T-helper 9 cell (primary cell): Measurements from ENCODE around the gene KANK2.

Source experiments
- DNase-seq: peaks from one replicate; pipeline ENCODE4 v3.0.0-alpha.2; 2020

The KANK2 gene

DNA sequence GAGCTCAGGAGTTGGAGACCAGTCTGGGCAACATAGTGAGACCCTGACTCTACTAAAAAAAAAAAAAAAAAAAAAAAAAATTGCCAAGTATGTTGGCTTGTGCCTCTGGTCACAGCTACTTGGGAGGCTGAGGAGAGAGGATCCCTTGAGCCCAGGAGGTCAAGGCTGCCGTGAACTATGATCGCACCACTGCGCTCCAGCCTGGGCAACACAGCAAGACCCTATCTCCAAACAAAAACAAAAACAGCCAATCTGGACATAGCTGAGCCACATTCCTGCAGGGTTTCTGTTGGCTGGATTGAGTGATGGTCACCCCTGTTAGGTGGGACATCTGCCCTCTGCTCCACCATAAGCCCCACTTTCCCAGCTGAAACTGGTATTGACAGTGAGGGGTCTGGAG is 28.5 kb upstream of the KANK2 start:
- DNase-seq: no peak

DNA sequence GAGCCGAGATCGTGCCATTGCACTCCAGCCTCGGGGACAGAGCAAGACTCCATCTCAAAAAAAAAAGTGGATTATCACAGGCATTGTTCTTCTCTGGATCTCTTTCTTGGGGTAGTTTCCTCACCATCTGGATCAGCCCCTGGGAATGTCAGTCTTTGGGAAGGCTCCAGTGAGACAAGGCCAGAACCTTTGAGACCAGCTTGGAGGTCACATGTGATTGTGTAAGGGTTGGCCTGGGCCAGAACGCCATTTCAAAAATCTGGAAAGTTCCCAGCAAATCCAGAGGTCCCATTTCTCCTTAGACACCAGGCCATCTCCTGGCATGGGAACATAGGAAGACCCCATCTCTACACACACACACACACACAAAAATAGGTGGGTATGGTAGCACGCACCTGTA is 27.8 kb upstream of the KANK2 start:
- no peak for DNase-seq

DNA sequence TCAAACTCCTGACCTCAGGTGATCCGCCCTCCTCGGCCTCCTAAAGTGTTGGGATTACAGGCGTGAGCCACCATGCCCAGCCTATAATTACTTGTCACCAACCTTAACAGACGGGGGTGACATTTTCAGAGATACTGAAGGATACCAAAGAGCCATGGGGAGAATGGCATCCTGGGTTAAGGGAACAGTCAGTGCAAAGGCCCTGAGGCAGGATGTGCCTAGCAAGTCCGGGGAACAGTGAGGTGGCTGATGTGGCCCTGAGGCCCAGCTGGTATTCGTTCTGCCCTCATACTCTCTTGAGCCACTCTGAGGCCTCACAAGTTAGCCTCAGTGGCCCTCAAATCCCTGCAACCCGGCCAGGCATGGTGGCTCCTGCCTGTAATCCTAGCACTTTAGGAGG is 27.1 kb upstream of the KANK2 start:
- DNase-seq: no peak

DNA sequence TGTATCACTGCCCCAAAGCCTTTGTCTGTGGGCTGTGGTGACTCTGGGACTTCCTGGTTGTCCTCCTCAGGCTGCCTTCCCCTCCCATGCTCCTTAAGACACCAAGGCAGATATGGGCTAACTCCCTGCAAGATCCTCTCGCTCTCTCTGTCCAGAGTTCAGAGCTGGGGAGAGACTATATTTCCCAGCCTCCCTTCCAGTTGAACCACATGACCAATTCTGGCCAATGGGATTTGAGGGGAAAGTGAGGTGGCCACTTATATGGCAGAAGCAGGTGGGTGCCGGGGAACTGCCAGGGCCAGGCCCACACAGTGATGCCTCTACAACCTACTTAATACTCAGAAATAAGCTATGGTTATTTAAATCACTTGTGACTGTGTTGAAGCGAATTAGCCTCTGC is 25.9 kb upstream of the KANK2 start:
- no peak for DNase-seq

DNA sequence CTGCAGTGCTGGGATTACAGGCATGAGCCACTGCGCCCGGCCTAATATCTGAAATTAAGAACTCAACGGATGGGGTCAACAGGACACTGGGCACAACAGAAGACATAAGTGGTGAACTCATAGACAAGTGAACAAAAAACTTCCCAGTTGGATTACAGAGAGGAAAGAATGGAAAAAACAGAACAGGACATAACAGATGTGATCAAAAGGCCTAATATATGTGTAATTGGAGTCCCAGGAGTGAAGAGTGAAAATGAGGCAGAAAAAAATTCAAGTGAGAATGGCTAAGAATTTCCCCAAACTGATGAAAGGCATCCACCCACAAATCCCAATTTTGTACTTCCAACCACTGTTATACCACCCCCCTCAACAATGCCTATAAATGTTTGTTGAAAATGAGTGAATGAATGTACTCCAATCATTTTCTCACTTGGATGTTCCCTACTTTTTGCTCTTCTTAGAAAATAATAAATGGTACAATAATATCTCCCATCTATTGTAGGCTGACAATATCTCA is 23.8 kb upstream of the KANK2 start:
- DNase-seq: no peak

DNA sequence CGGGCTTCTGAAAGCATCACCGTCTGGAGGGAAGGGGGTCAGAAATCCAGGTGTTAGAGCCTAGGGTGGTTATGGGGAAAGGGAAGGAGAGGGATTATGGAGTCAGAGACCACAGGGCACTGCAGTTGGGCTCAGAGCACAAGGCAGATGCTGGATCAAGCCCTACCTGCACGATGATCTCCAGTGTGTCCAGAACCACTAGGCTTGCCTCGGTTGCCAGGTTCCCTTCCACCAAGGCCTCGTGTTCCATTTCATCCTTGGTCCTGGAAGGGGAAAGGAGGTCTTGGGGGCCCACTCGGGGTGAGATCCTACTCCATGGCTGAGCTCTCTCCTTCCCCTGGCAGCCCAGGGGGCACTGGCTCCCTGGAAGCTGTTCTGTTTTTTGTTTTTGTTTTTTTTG is 17.0 kb upstream of the KANK2 start:
- DNase-seq: no peak

DNA sequence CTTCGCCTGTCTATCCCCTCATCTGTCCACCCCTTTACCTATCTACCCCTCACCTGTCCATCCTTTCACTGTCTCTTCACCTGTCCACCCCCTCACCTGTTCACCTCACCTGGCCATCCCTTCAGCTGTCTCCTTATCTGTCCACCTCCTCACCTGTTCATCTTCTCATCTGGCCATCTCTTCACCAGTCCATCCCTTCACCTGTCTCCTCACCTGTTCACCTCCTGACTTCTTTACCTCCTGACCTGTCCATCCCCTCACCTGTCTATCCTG is 13.2 kb upstream of the KANK2 start:
- DNase-seq: no peak

DNA sequence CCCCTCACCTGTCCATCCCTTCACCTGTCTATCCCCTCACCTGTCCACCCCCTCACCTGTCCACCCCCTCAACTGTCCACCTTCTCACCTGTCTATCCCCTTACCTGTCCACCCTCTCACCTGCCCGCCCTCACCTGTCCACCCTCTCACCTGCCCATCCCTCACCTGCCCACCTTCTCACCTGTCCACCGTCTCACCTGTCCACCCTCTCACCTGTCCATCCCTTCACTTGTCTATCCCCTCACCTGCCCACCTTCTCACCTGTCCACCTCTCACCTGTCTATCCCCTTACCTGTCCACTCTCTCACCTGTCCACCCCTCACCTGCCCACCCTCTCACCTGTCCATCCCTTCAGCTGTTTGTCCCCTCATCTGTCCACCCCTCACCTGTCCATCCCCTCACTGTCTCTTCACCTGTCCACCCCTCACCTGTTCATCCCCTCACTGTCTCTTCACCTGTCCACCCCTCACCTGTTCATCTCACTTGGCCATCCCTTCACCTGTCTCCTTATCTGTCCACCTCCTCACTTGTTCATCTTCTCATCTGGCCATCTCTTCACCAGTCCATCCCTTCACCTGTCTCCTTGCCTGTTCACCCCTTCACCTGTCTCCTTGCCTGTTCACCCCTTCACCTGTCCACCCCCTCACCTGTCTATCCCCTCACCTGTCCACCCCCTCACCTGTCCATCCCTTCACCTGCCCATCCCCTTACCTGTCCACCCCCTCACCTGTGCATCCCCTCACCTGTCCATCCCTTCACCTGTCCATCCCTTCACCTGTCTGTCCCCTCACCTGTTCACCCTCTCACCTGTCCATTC is 12.7 kb upstream of the KANK2 start:
- DNase-seq: no peak

DNA sequence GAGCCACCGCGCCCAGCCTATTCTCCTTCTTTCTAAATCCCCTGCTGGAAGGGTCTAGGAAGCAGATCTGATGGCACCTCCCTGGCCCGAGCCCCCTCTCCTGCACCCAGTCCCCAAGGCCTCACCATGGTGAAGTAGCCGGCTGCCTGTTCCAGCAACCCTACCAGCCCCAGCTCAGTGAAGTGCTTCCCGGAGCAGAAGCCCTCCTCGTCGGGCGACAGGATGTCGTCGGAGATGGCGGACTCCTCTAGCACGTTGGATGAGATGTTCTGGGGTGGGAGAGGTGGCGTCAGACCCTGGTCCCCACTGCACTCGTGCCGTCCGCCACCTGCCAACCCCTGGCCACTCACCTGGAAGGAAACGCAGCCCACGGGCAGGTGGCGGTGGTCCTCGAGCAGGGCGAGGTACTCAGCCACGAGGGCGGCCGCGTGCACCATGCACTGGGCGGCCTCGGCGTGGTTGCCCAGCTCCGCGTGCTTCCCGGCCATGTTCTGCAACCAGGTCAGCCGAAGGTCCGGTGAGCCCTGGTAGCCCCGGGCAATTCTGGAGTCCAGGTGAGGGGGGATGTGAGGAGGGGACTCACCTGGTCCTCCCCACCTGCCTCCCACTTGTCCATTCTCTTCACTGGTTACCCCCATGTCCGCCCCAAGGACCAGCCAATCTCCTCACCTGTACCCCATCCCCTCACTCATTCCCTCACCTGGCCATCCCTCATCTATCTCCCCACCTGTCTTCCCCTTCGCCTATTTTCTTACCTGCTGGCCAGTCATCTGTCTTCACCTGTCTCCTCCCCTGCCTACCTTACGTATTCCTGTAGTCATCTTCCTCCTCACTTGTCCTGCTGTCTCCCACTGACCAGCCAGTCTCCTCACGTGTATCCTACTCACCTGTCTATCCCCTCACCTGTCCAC is 11.5 kb upstream of the KANK2 start:
- DNase-seq: no peak

DNA sequence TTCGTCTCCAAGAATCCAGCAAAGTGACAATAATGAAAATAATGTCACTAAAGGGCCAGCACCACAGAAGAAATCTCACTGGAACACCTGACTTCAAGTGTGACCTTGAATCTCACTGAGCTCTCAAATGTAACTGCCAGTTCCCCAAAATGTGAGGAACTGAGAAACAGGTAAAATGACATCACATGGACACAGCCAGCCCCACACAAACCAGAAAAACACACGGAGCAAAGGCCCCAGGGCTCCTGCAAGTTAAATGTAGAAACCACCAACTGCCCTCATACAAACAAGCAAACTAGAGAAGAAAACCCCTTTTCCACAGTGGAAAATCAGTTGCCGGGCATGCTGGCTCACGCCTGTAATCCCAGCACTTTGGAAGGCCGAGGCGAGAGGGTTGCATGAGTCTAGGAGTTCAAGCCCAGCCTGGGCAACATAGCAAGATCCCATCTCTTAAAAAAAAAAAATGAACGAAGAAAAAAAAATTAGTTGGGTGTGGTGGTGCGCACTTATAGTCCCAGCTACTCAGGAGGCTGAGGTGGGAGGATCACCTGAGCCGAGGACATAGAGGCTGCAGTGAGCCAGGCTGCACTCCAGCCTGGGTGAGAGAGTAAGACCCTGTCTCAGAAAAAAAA is 8.7 kb upstream of the KANK2 start:
- DNase-seq: no peak

DNA sequence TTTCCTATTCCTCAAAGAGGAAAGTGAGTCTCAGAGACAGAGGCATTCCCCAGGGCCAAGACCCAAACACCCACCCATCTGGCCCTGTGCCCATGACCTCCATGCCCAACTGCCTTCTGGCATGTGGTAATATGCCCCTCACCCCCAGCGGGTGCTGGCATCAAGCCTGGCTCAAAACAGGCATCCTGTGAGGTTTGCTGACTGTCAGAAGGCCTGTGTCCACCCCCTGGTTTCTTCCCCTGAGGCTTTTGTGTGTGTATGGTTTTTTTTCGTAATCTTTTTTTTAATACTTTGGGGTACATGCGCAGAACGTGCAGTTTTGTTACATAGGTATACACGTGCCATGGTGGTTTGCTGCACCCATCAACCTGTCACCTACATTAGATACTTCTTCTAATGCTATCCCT is 7.6 kb upstream of the KANK2 start:
- DNase-seq: no peak

DNA sequence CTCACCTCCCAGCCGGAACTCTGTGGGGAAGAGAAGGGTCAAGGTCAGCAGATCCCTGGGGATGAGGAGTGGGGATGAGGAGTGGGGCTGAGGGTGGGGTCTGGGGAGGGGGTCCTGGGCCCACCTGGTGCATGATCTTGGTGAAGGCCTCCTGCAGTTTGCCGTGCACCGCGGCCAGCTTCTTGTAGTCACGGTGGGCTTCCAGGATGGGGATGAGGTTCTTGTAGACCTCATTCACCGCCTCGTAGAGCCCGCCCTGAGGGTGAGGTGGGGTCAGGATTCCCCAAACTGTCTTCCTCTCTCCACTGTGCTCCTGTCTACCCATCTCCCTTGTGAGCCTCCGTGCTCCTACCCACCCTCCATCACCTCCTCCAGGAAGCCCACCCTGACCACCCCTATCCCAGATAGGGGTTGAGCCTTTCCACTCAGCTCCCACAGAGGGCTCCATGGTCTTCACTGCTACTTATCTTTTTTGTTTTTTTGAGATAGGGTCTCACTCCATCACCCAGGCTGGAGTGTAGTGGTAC is 6.8 kb upstream of the KANK2 start:
- DNase-seq: no peak

DNA sequence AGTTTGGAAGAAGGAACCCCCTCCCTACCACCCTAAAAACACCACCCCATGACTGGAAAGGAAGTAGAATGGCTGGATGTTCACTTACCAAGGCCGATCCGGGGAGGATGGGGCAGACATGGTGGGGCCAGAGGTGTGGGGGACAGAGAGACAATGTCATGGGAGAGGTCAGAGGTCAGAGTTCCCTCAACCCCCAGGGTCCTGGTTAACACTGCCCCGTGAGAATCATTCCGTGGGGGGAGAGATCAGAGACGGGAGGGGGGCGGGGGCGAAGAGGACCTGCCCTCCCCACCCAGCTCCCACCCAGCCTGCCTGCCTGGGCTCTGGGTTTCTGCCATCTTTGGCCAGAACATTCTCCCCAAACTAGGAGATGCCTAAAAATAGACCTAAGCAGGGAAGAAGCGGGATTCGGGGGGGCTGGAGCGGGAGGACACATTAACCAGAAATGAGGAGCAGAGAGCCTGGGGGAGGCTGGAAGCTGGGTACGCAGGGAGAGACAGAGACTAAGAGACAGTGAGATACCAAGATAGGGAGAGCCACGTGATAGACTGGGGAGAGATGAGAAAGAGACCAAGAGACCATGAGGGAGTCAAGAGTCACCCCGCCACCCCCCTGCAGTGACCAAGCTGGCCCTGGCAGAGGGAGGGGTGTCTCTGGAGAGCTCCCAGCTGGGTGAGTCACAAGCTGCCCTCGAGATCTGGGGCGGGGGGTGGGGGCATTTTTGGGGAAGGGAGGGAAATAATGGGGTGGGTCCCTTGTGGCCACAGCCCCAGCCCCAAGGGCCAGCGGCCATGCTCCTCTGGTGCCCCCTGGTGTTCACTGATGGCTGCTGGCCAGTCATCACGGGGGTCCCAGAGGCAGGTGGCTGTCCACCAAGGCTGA is 6.1 kb upstream of the KANK2 start:
- DNase-seq: peak; percentile 41

DNA sequence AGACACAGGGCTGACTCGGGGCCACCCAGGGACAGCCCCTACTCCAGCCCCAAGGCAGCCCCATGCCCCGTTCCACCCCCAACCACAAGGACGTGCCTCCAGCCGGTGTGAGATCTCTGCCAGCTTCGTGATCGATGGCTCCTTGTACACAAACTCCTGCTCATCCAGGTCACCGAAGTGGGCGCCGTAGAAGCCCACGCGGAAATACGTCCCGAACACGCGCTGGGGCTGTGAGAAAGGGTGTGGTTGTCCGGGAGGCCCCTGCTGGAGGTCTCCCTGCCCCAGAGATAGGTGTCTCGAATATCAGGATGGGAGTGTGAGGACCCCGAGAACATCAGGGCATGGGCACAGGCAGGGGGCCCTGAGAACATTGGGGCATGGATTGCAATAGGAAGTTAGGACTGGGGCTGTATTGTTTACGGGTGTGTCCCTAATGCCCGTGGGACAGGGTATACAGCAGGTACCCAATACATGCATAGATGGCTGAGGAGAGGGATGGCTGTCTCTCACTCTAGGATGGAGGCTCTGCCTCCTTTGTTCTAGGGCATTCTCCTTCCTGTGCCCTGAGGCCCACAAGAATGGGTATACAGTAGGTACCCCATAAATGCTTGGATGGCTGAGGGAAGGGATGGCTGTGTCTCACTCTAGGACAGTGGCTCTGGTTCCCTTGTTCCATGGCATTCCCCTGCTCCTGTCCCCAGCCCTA is 5.3 kb upstream of the KANK2 start:
- DNase-seq: no peak

DNA sequence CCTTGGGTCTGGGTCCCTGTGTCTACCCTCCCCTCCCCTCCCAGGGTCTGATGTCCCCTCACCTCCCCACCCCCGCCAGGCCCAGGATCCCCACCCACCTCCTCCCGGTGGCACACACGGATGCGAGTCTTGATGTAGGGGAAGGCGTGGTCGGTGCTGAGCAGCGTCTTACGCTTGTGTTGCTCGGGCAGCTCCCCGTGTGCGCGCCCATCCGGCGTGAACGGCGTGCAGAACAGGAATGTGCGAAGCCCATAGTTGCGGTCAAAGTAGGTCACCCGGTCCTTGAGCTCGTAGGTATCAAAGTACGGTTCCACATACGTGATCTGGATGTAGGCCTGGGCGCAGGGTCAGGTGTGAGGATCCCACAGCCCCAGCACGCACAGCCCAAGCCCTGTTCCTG is 4.4 kb upstream of the KANK2 start:
- no peak for DNase-seq

DNA sequence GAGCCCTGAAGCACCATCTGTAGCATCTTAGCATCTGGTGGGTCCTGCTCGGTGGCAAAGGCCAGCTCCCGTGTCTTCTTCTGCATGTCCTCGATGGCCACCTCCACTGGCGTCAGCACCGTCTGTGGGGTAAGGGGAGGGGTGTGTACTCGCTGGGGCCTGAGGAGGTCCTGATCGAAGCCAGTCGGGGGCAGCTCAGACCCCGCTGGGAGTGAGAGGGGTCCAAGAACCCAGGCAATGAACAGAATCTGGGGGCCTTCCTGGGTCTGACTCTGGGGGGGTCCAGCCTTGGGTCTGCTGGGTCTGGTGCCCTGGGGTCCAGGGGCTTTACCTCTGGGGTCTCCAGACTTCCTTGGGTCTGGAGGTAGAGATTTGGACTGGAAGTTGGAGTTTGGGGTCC is 3.6 kb upstream of the KANK2 start:
- no peak for DNase-seq

DNA sequence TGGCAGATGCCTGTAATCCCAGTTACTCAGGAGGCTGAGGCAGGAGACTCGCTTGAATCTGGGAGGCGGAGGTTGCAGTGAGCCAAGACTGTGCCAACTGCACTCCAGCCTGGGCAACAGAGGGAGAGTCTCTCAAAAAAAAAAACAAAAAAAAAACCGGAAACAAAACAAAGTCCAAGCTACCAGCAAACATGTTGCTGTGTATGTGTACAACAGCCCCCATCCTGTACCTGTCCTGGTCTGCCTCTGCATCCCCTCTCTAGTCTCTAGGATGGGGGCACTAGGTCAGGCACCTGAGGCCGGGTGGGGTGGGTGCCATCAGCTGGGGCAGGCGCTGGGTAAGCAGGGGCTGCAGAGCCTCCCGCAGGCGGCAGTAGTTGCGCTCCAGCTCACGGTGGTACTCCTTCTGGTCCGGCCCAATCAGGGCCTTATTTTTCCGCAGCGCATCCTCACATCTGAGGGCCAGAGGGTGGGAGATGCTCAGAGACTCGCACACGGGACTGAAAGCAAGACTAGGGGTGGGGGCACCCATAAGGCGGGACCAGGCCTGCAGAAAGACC is 2.8 kb upstream of the KANK2 start:
- DNase-seq: no peak

DNA sequence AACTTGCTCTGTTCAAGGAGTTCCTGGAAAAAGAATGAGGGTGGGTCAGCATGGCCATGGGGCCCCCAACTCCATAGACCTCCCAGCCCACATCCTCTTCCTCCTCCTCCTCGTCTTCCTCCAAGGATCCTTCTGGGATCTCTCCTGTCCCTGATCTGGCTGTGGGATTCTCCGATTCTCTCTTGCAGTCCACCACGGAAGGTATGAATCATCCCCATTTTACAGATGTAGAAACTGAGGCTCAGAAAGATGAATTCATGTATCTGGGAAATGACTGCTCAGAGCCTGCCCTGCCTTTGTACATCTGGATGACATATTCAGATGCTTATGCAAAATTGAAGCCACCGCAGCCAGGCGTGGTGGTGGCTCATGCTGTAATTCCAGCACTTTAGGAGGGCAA is 2.2 kb upstream of the KANK2 start:
- DNase-seq: no peak

DNA sequence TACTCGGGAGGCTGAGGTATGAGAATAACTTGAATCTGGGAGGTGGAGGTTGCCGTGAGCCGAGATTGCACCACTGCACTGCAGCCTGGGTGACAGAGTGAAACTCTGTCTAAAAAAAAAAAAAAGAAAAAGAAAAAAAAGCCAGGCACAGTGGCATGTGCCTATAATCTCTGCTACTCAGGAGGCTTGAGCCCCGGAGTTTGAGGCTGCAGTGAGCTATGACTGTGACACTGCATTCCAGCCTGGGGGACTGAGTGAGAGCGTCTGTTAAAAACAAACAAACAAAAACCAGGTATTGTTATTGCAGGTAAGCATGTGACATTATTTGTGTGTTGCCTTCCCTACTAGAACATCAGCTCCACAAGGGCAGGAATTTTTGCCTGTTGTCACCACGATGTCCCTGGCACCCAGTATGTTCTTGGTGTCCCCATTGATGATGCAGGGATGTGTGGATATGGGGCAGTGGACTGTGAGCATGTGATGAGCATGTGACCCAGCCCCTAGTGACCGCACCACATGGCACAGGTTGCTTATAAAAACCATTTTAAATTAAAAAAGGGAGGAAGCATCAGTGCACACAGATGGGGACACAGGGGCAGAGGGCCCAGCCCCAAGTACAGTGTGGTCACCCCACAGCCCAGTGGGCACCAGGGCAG is 1.6 kb upstream of the KANK2 start:
- no peak for DNase-seq

DNA sequence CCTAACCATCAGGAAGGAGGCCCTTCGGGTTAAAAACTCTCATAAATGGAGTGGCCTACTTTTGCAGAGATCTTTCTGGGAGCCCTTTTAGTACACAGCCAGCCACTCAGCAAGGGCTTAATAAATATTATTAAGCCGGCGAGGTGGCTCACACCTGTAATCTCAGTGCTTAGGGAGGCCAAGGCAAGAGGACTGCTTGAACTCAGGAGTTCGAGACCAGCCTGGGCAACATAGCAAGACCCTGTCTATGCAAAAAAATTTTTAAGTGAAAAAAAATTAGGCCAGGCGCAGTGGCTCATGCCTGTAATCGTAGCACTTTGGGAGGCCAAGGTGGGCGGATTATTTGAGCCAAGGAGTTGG is 810 bp upstream of the KANK2 start:
- DNase-seq: no peak
